GM23338 (cell line): ENCODE measurements around the gene ST8SIA1. TPM values are rescaled to one million over a fixed set of nuclear protein-coding genes. Genes with fewer than 3 reads are reported as not detected.
A peak's percentile ranks its signal among the peaks of the same experiment; 100 is the strongest.

ENCODE experiments used
- ATAC-seq: fragments of 200-7000 bp; cut with Tn5 transposase; 3 replicates; pipeline ENCODE4 v1.9.1; 2020
- DNase-seq: peaks from one replicate; pipeline ENCODE4 v3.0.0-alpha.2; 2015; ENCODE audit warnings: low spot score
- H2AFZ ChIP-seq: fragments of 200-600 bp; sonication (generic); 2 replicates; pipeline ENCODE4 v1.8.0; 2016; ENCODE audit warnings: antibody characterized with exemption, mild to moderate bottlenecking, moderate library complexity
- H3F3A ChIP-seq: fragments of 200-600 bp; sonication (generic); replicated peaks from 2 replicates; pipeline ENCODE4 v1.8.0; 2017; ENCODE audit warnings: antibody characterized with exemption, mixed run types, low read depth
- H3K27ac ChIP-seq: fragments of 200-600 bp; sonication (generic); 2 replicates; pipeline ENCODE4 v1.6.1; 2016; ENCODE audit warnings: low read depth
- H3K27me3 ChIP-seq: fragments of 200-600 bp; sonication (generic); 2 replicates; pipeline ENCODE4 v1.8.0; 2016; ENCODE audit warnings: mild to moderate bottlenecking, mixed run types, moderate library complexity; ENCODE audit not compliant: insufficient read depth
- H3K36me3 ChIP-seq: fragments of 200-600 bp; sonication (generic); 2 replicates; pipeline ENCODE4 v1.8.0; 2016; ENCODE audit warnings: mild to moderate bottlenecking; ENCODE audit not compliant: insufficient read depth
- H3K4me1 ChIP-seq: fragments of 200-600 bp; sonication (generic); 2 replicates; pipeline ENCODE4 v1.8.0; 2016; ENCODE audit warnings: mild to moderate bottlenecking, moderate library complexity; ENCODE audit not compliant: insufficient read depth
- H3K4me2 ChIP-seq: fragments of 200-600 bp; sonication (generic); 2 replicates; pipeline ENCODE4 v1.7.1; 2017; ENCODE audit warnings: mixed run types
- H3K4me3 ChIP-seq: fragments of 200-600 bp; sonication (generic); 2 replicates; pipeline ENCODE4 v1.6.1; 2016; ENCODE audit warnings: mixed run types
- H3K79me2 ChIP-seq: fragments of 200-600 bp; sonication (generic); replicated peaks from 2 replicates; pipeline ENCODE4 v1.8.0; 2017; ENCODE audit warnings: mild to moderate bottlenecking; ENCODE audit not compliant: insufficient read depth
- H3K9me2 ChIP-seq: fragments of 200-600 bp; sonication (generic); 2 replicates; pipeline ENCODE4 v1.8.0; 2017; ENCODE audit not compliant: insufficient read depth
- H4K20me1 ChIP-seq: fragments of 200-600 bp; sonication (generic); replicated peaks from 2 replicates; pipeline ENCODE4 v1.8.0; 2017; ENCODE audit warnings: mild to moderate bottlenecking; ENCODE audit not compliant: insufficient read depth
- H3K27ac Mint-ChIP-seq: 2 replicates; pipeline ENCODE4 v1.8.0; 2020; ENCODE audit warnings: inconsistent platforms, mild to moderate bottlenecking, moderate library complexity, mixed read lengths
- H3K27me3 Mint-ChIP-seq: 3 replicates; pipeline ENCODE4 v1.8.0; 2022; ENCODE audit warnings: low read depth, mild to moderate bottlenecking, moderate library complexity, mixed read lengths, inconsistent platforms; ENCODE audit not compliant: insufficient read depth, poor library complexity
- H3K36me3 Mint-ChIP-seq: 3 replicates; pipeline ENCODE4 v1.8.0; 2021; ENCODE audit warnings: low read depth, mild to moderate bottlenecking, inconsistent platforms, moderate library complexity, mixed read lengths
- H3K4me1 Mint-ChIP-seq: 3 replicates; pipeline ENCODE4 v1.8.0; 2020; ENCODE audit warnings: mild to moderate bottlenecking, inconsistent platforms, mixed read lengths
- H3K4me3 Mint-ChIP-seq: 3 replicates; pipeline ENCODE4 v1.8.0; 2021; ENCODE audit warnings: moderate library complexity, mild to moderate bottlenecking, inconsistent platforms, mixed read lengths
- H3K9me3 Mint-ChIP-seq: 3 replicates; pipeline ENCODE4 v1.8.0; 2020; ENCODE audit warnings: moderate library complexity, mild to moderate bottlenecking, inconsistent platforms, mixed read lengths
- CTCF ChIP-seq, 2 experiments: fragments of 200-600 bp in 1 of 2; sonication (generic) in 1 of 2; conservative IDR thresholded peaks; 2 replicates each; pipeline versions ENCODE4 v1.5.1 to v1.6.1; 2016 to 2017; ENCODE audit warnings: antibody characterized with exemption in 2 of 2, low read depth in 2 of 2, mild to moderate bottlenecking in 2 of 2, moderate library complexity in 1 of 2
- ETS1 ChIP-seq: IDR thresholded peaks from 2 replicates; pipeline ENCODE4 v1.6.1; 2016; ENCODE audit warnings: antibody characterized with exemption
- EZH2 ChIP-seq: fragments of 200-600 bp; sonication (generic); IDR thresholded peaks from one replicate; pipeline ENCODE4 v1.8.0; 2017; ENCODE audit warnings: antibody characterized with exemption, mild to moderate bottlenecking, low read depth; ENCODE audit not compliant: unreplicated experiment
- EZH2phosphoT487 ChIP-seq: fragments of 200-600 bp; sonication (generic); IDR thresholded peaks from one replicate; pipeline ENCODE4 v1.8.1; 2018; ENCODE audit warnings: antibody characterized with exemption; ENCODE audit not compliant: unreplicated experiment
- JUNB ChIP-seq: IDR thresholded peaks from one replicate; pipeline ENCODE4 v1.6.1; 2016; ENCODE audit warnings: antibody characterized with exemption; ENCODE audit not compliant: unreplicated experiment
- NANOG ChIP-seq: IDR thresholded peaks from 2 replicates; pipeline ENCODE4 v1.6.1; 2016; ENCODE audit warnings: antibody characterized with exemption, borderline replicate concordance
- POLR2AphosphoS5 ChIP-seq: IDR thresholded peaks from 2 replicates; pipeline ENCODE4 v1.6.1; 2016; ENCODE audit warnings: antibody characterized with exemption, low read depth
- STAT1 ChIP-seq: IDR thresholded peaks from one replicate; pipeline ENCODE4 v1.6.1; 2016; ENCODE audit warnings: antibody characterized with exemption; ENCODE audit not compliant: unreplicated experiment
- ZNF114 ChIP-seq: fragments of 250-450 bp; sonication (Bioruptor Pico); IDR thresholded peaks from 2 replicates; pipeline ENCODE4 v1.5.0; 2020; ENCODE audit warnings: mild to moderate bottlenecking, moderate library complexity
- ZNF331 ChIP-seq: fragments of 250-450 bp; sonication (Bioruptor Pico); IDR thresholded peaks from 2 replicates; pipeline ENCODE4 v1.5.0; 2020; ENCODE audit warnings: low read depth, mild to moderate bottlenecking, moderate library complexity
- polyA plus RNA-seq: library from polyadenylated mRNA; unstranded; fragments of >200 nt; fragmentation: Nextera tagmentation; extraction: Ambion mirVana; gene quantifications from 2 replicates; pipeline ENCODE4 v1.2.1, GENCODE V29; 2016
- total RNA-seq: library from RNA; depleted of rRNA; stranded (reverse); fragments of >200 nt; shearing (Covaris generic); gene quantifications from 2 replicates; pipeline ENCODE4 v1.2.3, GENCODE V29; 2014

Gene ST8SIA1
- total and polyA plus RNA-seq, 2 experiments from 2014 or later = 2.5 to 5.1 TPM

GRCh38 chr12:22289250-22289649, 45.3 kb downstream of the ST8SIA1 start:
- H2AFZ ChIP-seq = no peak overlapping the region
- Mint-ChIP-seq H3K27me3 (no peaks in the 10 kb centered on the region), H3K36me3 (no peaks in the 10 kb centered on the region), H3K27ac (no peak overlapping the region), H3K4me3 (no peak overlapping the region), H3K9me3 (peaks cover 2% of the 10 kb centered on the region; the same call in 1 of the 3 replicates), H3K4me1 (peaks cover 16% of the 10 kb centered on the region)
- no peak for TF ChIP-seq EZH2phosphoT487
- no peak for TF ChIP-seq JUNB
- no peaks in the 10 kb centered on the region for H3F3A ChIP-seq
- H3K9me2 ChIP-seq = no peaks in the 10 kb centered on the region; the same call in 1 of the 2 replicates
- H3K36me3 ChIP-seq = no peaks in the 10 kb centered on the region
- H3K4me3 ChIP-seq = no peak overlapping the region
- H3K27ac ChIP-seq = no peak overlapping the region
- H4K20me1 ChIP-seq = no peaks in the 10 kb centered on the region
- no peak for DNase-seq
- H3K27me3 ChIP-seq = no peaks in the 10 kb centered on the region
- 0 out of 2 replicates have a peak, but pooled peaks cover 7% of the 10 kb centered on the region for H3K4me1 ChIP-seq
- no peak for ATAC-seq
- H3K79me2 ChIP-seq = no peaks in the 10 kb centered on the region
- H3K4me2 ChIP-seq = no peak overlapping the region

- Mint-ChIP-seq H3K9me3 (peaks cover 2% of the 10 kb centered on the region; the same call in 1 of the 3 replicates), H3K4me1 (peaks cover 16% of the 10 kb centered on the region), H3K27me3 (no peaks in the 10 kb centered on the region), H3K27ac (no peak overlapping the region), H3K36me3 (no peaks in the 10 kb centered on the region), H3K4me3 (no peak overlapping the region)
- ATAC-seq (peak; percentile 90), DNase-seq (peak; percentile 47)
- Histone ChIP-seq H3K4me2 (peak overlapping the region; percentile 52), H3K9me2 (no peaks in the 10 kb centered on the region; the same call in 1 of the 2 replicates), H3K4me1 (0 out of 2 replicates have a peak, but pooled peaks cover 7% of the 10 kb centered on the region), H3K27me3 (no peaks in the 10 kb centered on the region), H3F3A (no peaks in the 10 kb centered on the region), H3K79me2 (no peaks in the 10 kb centered on the region), H3K27ac (no peak overlapping the region), H4K20me1 (no peaks in the 10 kb centered on the region), H3K4me3 (no peak overlapping the region), H3K36me3 (no peaks in the 10 kb centered on the region), H2AFZ (peak overlapping the region; percentile 73)
- no peak for TF ChIP-seq ETS1
- no peak for TF ChIP-seq JUNB
- no peak for TF ChIP-seq CTCF (conservative IDR thresholded peaks at IDR 0.05; ENCODE audit: low read depth in 2 of 2)
- no peak for TF ChIP-seq STAT1
- TF ChIP-seq NANOG = no peak
- TF ChIP-seq POLR2AphosphoS5 = no peak
- no peak for TF ChIP-seq ZNF114
- no peak for TF ChIP-seq EZH2phosphoT487
- TF ChIP-seq EZH2 = no peak
- TF ChIP-seq ZNF331 (CRISPR knock-in tag) = no peak
Measured at GRCh38 chr12:22287776-22288621, 46.5 kb downstream of the ST8SIA1 start.
